Peyer's patch (tissue), 4 donors: ENCODE results near the gene COX7B2.

Experiments used
- POLR2A ChIP-seq, 2 donors: fragments of 450-650 bp; IDR thresholded peaks; one replicate each; pipeline ENCODE4 v1.5.1; 2017; ENCODE audit warnings: antibody characterized with exemption in 2 of 2, mild to moderate bottlenecking in 2 of 2, moderate library complexity in 2 of 2
- TF ChIP-seq, protein P1 (sequence below), 6 experiments: fragments of 450-650 bp in 4 of 6; fragments of 200-600 bp in 2 of 6; sonication (generic) in 1 of 6; IDR thresholded peaks; one replicate each; pipeline ENCODE4 v1.5.1; 2017 to 2019; ENCODE audit warnings: antibody characterized with exemption in 6 of 6, mild to moderate bottlenecking in 3 of 6, moderate library complexity in 1 of 6

DNA sequence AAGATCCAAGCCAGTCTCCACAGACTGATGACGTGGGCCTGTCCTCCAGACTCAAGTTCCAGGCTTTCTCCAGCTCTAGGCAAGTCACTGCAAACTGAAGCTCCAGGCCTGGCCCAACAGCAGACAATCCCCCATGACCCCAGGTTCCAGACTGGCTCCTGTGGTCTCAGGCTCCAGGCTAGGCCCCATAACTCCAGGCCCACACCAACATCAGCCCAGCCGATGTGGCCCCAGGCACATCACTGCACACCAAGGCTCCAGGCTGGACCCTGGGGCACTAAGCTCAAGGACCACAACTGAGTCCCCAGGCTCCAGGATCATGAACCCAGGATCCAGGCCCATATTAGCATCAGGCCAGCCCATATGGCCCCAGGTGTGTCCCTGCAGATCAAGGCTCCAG lies 143.6 kb downstream of the COX7B2 start:
- TF ChIP-seq, protein P1, sequence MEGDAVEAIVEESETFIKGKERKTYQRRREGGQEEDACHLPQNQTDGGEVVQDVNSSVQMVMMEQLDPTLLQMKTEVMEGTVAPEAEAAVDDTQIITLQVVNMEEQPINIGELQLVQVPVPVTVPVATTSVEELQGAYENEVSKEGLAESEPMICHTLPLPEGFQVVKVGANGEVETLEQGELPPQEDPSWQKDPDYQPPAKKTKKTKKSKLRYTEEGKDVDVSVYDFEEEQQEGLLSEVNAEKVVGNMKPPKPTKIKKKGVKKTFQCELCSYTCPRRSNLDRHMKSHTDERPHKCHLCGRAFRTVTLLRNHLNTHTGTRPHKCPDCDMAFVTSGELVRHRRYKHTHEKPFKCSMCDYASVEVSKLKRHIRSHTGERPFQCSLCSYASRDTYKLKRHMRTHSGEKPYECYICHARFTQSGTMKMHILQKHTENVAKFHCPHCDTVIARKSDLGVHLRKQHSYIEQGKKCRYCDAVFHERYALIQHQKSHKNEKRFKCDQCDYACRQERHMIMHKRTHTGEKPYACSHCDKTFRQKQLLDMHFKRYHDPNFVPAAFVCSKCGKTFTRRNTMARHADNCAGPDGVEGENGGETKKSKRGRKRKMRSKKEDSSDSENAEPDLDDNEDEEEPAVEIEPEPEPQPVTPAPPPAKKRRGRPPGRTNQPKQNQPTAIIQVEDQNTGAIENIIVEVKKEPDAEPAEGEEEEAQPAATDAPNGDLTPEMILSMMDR (IDR thresholded peaks at IDR 0.05): no peak
- TF ChIP-seq POLR2A (IDR thresholded peaks at IDR 0.05): no peak
